ENCODE results near the gene OR5T2.
"Not testable (repeated sequence)": the region's sequence is repeated elsewhere in the genome, so short reads cannot be mapped to it uniquely, and the experiment has no call there.

Gene OR5T2

DNA sequence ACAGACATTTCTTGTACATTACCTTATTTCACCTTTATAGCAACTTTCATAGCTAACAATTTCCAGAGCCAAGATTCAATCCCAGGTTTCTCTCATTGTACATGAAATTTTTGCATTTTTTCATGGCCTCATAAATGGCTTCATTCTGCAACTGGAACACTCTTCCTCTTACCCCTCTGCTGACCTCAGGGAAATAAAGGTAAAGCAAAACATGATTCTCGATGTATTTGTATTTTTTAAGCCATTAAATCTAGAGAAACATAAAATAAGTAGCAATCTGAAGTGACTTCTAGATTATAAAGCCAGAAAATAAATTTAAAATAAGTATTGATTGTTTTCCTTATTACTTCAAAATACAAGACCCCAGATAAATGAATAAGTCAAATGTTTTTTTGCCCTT lies at the start of gene OR5T2:
OR5T2 (minus strand) TSS at position 101 of the 400 bp plus-strand sequence. CDS start 1,193 bp downstream, outside the sequence.
- no peak for DNase-seq

- no peak for DNase-seq
These were observed 39.8 kb upstream of the OR5T2 start, which contains the start of gene OR5T1 for GRCh38 chr11:56273854-56274253. Gene OR5T1 (plus strand): TSS chr11:56274154. CDS start chr11:56275639, 1,485 bp downstream.

DNA sequence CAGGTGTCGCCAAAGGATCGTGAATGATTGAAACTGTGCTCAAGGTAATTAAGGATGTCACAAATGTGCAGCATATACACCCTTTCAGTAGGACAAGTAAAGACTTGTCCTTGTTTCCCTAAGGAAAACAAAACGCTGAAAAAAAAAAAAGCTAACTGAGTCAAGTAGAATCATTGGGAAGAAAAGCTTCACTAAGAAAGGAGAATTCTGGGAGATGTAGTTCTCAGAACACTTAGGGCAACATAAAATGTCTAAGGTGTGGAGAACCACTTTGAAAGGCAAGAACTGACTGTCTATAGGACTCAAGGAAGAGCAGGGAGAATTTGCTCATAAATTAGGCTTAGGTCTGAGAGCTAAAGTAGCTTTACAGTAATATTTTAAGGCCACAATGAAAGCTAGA lies 37.0 kb upstream of the OR5T2 start:
- no peak for DNase-seq

DNA sequence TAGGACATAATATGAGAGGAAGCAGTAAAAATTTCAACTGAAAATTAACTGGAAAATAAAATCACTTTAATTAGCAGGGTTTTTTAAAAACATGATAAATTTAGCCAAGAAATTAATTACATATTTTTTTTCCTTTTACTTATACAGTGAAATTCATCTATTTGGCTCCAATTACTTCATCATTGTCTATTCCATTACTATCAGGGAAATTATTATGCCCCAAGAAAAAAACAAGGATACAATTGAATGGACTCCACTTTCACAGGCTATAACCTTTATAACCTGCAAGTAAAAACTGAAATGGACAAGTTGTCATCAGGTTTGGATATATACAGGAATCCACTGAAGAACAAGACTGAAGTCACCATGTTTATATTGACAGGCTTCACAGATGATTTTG lies 17.9 kb upstream of the OR5T2 start, which contains the start of gene OR5T3:
OR5T3 (plus strand) TSS at position 301 of the 400 bp plus-strand sequence; CDS start at position 301, 0 bp downstream.
- DNase-seq: no peak

DNA sequence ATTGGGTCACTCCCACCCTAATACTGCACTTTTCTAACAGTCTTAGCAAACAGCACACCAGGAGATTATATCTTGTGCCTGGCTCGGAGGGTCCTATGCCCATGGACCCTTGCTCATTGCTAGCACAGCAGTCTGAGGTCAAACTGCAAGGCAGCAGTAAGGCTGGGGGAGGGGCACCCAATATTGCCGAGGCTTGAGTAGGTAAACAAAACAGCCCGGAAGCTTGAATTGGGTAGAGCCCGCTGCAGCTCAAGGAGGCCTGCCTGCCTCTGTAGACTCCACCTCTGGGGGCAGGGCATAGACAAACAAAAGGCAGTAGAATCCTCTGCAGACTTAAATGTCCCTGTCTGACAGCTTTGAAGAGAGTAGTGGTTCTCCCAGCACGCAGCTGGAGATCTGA lies 14.3 kb downstream of the OR5T2 start:
- not testable (repeated sequence) for DNase-seq

- DNase-seq: no peak
These were observed 19.5 kb downstream of the OR5T2 start for GRCh38 chr11:56214537-56214936.

GRCh38 chr11:56207790-56208189 lies 26.3 kb downstream of the OR5T2 start:
- no peak for DNase-seq

- DNase-seq: no peak
These were observed 36.7 kb downstream of the OR5T2 start for GRCh38 chr11:56197367-56197766.

GRCh38 chr11:56196705-56197104 lies 37.4 kb downstream of the OR5T2 start:
- no peak for DNase-seq

GRCh38 chr11:56188602-56189001 lies 45.5 kb downstream of the OR5T2 start:
- no peak for DNase-seq

DNA sequence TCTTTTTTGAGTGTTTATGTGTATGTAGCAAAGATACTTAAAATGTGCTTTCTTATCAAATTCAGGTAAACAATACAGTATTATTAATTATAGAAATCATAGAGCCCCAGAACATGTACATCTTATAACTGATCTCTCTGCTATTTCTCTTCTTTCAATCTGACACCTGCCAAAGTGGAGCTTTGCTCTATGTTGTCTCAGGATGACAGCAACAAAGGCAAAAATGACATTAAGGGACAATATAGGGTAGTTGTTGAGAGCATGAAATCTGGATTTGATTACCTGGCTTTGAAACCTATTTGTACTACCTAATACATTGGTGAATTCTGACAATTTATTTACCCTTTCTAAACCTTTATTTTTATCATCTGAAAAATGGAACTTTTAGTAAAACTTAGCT lies 50.6 kb downstream of the OR5T2 start:
- no peak for DNase-seq

Measured in CD4-positive, alpha-beta T cell treated with Interleukin-12 subunit alpha and Interleukin-12 subunit beta, for 1 hour (primary cell).